ENCODE measurements around the gene FAM149A.
A peak's percentile ranks its signal among the peaks of the same experiment; 100 is the strongest.

DNA sequence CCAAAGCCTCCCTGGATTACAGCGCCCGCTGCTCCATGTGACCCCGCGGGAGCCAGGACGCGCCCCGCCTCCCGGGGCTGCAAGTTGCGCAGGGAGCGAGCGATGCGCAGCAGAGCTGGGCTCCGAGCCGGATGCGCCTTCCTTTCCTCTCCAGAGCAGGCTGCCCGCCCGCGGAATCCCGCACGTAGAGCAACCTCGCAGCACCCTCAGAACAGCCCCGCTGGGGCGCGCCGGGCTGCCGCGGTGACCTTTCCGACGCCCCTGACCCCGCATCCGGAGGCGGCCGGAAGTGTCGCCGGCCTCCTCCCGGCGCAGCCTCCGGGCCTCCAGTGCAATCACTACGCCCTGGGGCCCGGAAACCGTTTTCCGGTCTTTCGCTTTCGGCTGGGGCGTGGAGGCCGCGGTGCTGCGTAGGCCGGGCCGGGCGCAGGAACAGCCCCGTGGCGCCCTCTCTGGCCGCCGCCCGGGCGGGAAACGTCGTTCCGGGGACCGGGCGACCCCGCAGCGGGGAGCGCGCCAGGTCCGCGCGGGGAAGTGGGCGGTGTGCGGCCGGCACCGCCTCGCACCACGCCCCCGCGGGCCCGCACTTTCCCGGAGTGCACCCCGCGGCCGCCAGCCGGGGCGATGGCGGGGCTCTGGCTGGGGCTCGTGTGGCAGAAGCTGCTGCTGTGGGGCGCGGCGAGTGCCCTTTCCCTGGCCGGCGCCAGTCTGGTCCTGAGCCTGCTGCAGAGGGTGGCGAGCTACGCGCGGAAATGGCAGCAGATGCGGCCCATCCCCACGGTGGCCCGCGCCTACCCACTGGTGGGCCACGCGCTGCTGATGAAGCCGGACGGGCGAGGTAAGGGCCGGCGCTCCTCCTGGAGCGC is 86.9 kb downstream of the FAM149A start, which contains the start of gene CYP4V2:
- TF ChIP-seq CTCF (IDR thresholded peaks at IDR 0.05) (peak in 3 of 6 experiments; percentile 16 to 20 (median 17)), POLR2A (IDR thresholded peaks at IDR 0.05) (peak; percentile 17 to 65)

All from adrenal gland (tissue), 5 donors.